ENCODE results near the gene KLHDC1. TPM values are rescaled to one million over a fixed set of nuclear protein-coding genes. Genes with fewer than 3 reads are reported as not detected.

Gene KLHDC1
- total RNA-seq, 2 experiments from 2014 or later: 9.8 to 11.8 TPM

GRCh38 chr14:49767571-49768300 is 74.8 kb downstream of the KLHDC1 start, which contains the start of gene KLHDC2:
Gene KLHDC2 (plus strand): TSS chr14:49768153. CDS start chr14:49768469, 316 bp downstream.
- H3K4me1 ChIP-seq (ENCODE audit: insufficient read depth, low read length): peaks cover 35% of the 10 kb centered on the region
- H3K9me3 Mint-ChIP-seq: no peaks in the 10 kb centered on the region
- intact Hi-C loops (cut with DNase I, micrococcal nuclease): loop anchor here (1.0 to 10.0 kb wide), 8 partner anchors 73 to 1887 kb away; partner anchors contain the start of genes FRMD6 (in 1 of the 2), KLHDC1 (in 1 of the 2), LRR1 (in 1 of the 2) and MGAT2 (in 1 of the 2)
- DNase-seq: peak; percentile 78 to 95 (median 87)
- peak within 1 kb of the TSS; percentile 93 to 95 for H3K27ac ChIP-seq (ENCODE audit: low read depth in 1 of 2, low read length in 2 of 2)
- H3K27me3 Mint-ChIP-seq: no peaks in the 10 kb centered on the region
- TF ChIP-seq CTCF (IDR thresholded peaks at IDR 0.05): no peak
- CTCF ChIA-PET: interaction anchor here (0.8 to 4.7 kb wide), 14 partner anchors 9 to 553 kb away, joined by 3 to 56 read pairs (median 4); partner anchors contain the start of genes DNAAF2, KLHDC1, LRR1 and MGAT2
- H3K4me1 Mint-ChIP-seq (ENCODE audit: low read depth): peaks cover 45% of the 10 kb centered on the region
- peak within 1 kb of the TSS; percentile 96 for H3K4me3 ChIP-seq (ENCODE audit: low read length)
- ATAC-seq (ENCODE audit: poor library complexity): peak; percentile 65
- POLR2A ChIA-PET: interaction anchor here (0.6 to 6.0 kb wide), 56 partner anchors 9 to 1108 kb away, joined by 3 to 142 read pairs (median 4); partner anchors contain the start of genes DNAAF2, KLHDC1, LRR1 and MGAT2
- peak within 1 kb of the TSS; percentile 99 for H3K27ac Mint-ChIP-seq
- peaks cover under 1% of the 10 kb centered on the region for H3K36me3 ChIP-seq (ENCODE audit: insufficient read depth, low read length)
- peaks cover 42% of the 10 kb centered on the region for H3K36me3 Mint-ChIP-seq (ENCODE audit: low read depth)
- H3K9me3 ChIP-seq (ENCODE audit: control insufficient read depth in 1 of 2, insufficient read depth in 1 of 2, low read length in 2 of 2): no peaks in the 10 kb centered on the region
- H3K27me3 ChIP-seq (ENCODE audit: control insufficient read depth in 1 of 2, insufficient read depth in 2 of 2, low read length in 2 of 2): no peaks in the 10 kb centered on the region
- peak within 1 kb of the TSS; percentile 100 for H3K4me3 Mint-ChIP-seq

GRCh38 chr14:49768301-49769121 is 75.6 kb downstream of the KLHDC1 start:
- peak; percentile 56 for ATAC-seq (ENCODE audit: poor library complexity)
- Histone ChIP-seq H3K4me1 (ENCODE audit: insufficient read depth, low read length) (peaks cover 35% of the 10 kb centered on the region), H3K27ac (ENCODE audit: low read depth in 1 of 2, low read length in 2 of 2) (peak overlapping the region; percentile 90 to 95), H3K36me3 (ENCODE audit: insufficient read depth, low read length) (peaks cover 2% of the 10 kb centered on the region), H3K4me3 (ENCODE audit: low read length) (peak overlapping the region; percentile 96), H3K27me3 (ENCODE audit: control insufficient read depth in 1 of 2, insufficient read depth in 2 of 2, low read length in 2 of 2) (no peaks in the 10 kb centered on the region), H3K9me3 (ENCODE audit: control insufficient read depth in 1 of 2, insufficient read depth in 1 of 2, low read length in 2 of 2) (no peaks in the 10 kb centered on the region)
- Mint-ChIP-seq H3K4me1 (ENCODE audit: low read depth) (peaks cover 45% of the 10 kb centered on the region), H3K27me3 (no peaks in the 10 kb centered on the region), H3K4me3 (peak overlapping the region; percentile 100), H3K27ac (peak overlapping the region; percentile 99), H3K9me3 (no peaks in the 10 kb centered on the region), H3K36me3 (ENCODE audit: low read depth) (peaks cover 42% of the 10 kb centered on the region)
- DNase-seq: peak; percentile 43 to 86 (median 59)
- intact Hi-C loops (cut with DNase I, micrococcal nuclease): loop anchor here (5.0 to 10.0 kb wide), 4 partner anchors 76 to 1886 kb away; partner anchors contain the start of genes FRMD6 (in 1 of the 2), KLHDC1 (in 1 of the 2), LRR1 (in 1 of the 2) and NEMF (in 1 of the 2)
- TF ChIP-seq CTCF (IDR thresholded peaks at IDR 0.05): no peak
- CTCF ChIA-PET: interaction anchor here (1.0 to 4.7 kb wide), 13 partner anchors 8 to 553 kb away, joined by 3 to 56 read pairs (median 4); partner anchors contain the start of genes DNAAF2, KLHDC1, MGAT2 and RPL36AL
- POLR2A ChIA-PET: interaction anchor here (0.6 to 6.0 kb wide), 48 partner anchors 8 to 1107 kb away, joined by 3 to 142 read pairs (median 5); partner anchors contain the start of genes DNAAF2, KLHDC1, LRR1 and MGAT2

Data from CD4-positive, alpha-beta T cell (primary cell).